Lung (tissue), 12 donors: Measurements from ENCODE around the gene PDRG1. TPM values are rescaled to one million over a fixed set of nuclear protein-coding genes. Genes with fewer than 3 reads are reported as not detected.
"Not testable (repeated sequence)": the region's sequence is repeated elsewhere in the genome, so short reads cannot be mapped to it uniquely, and the experiment has no call there.

Source experiments
- ATAC-seq: fragments of 200-7000 bp; cut with Tn5 transposase; one replicate; pipeline ENCODE4 v1.9.1; 2020; ENCODE audit warnings: moderate number of reproducible peaks; ENCODE audit not compliant: insufficient read depth, low FRiP score
- DNase-seq, 3 donors: peaks; one replicate each; pipeline ENCODE4 v3.0.0-alpha.2; 2013 to 2017
- H3K27ac ChIP-seq, 2 donors: one replicate each; pipeline ENCODE4 v1.5.1; 2013; ENCODE audit warnings: mild to moderate bottlenecking in 2 of 2, moderate library complexity in 2 of 2, control low read depth in 1 of 2, inconsistent platforms in 1 of 2, low read depth in 1 of 2, low read length in 1 of 2
- H3K27me3 ChIP-seq, 3 donors: one replicate each; pipeline ENCODE4 v1.5.1; 2013; ENCODE audit warnings: low read length in 2 of 3; ENCODE audit not compliant: control insufficient read depth in 3 of 3, insufficient read depth in 3 of 3
- H3K36me3 ChIP-seq, 4 donors: one replicate each; pipeline ENCODE4 v1.5.1; 2013; ENCODE audit warnings: low read length in 4 of 4, mild to moderate bottlenecking in 1 of 4, moderate library complexity in 1 of 4; ENCODE audit not compliant: control insufficient read depth in 4 of 4, insufficient read depth in 4 of 4
- H3K4me1 ChIP-seq, 5 donors: one replicate each; pipeline ENCODE4 v1.5.1; 2013; ENCODE audit warnings: low read length in 5 of 5, mild to moderate bottlenecking in 2 of 5, moderate library complexity in 1 of 5; ENCODE audit not compliant: control insufficient read depth in 5 of 5, insufficient read depth in 5 of 5
- H3K4me3 ChIP-seq: one replicate; pipeline ENCODE4 v1.5.1; 2013; ENCODE audit warnings: mild to moderate bottlenecking, control low read depth, moderate library complexity
- H3K9ac ChIP-seq, 2 donors: one replicate each; pipeline ENCODE4 v1.5.1; 2013; ENCODE audit warnings: low read length in 2 of 2, control low read depth in 1 of 2; ENCODE audit not compliant: insufficient read depth in 1 of 2
- H3K9me3 ChIP-seq, 4 donors: one replicate each; pipeline ENCODE4 v1.5.1; 2013; ENCODE audit warnings: low read length in 3 of 4, mild to moderate bottlenecking in 1 of 4, moderate library complexity in 1 of 4; ENCODE audit not compliant: control insufficient read depth in 4 of 4, insufficient read depth in 3 of 4
- CTCF ChIP-seq: IDR thresholded peaks from 2 replicates; pipeline ENCODE4 v1.5.1; 2012; ENCODE audit warnings: mild to moderate bottlenecking; ENCODE audit errors: control extremely low read depth, extremely low read depth
- WGBS, 2 donors: extraction: QIAGEN DNeasy Blood & Tissue Kit; methylation state at CpG; one replicate each; pipeline ENCODE4 v1.1.7; 2013; 5-methylcytosine and 5-hydroxymethylcytosine counted together
- polyA plus RNA-seq, 2 donors: library from polyadenylated mRNA; stranded (reverse); fragments of 200-250 nt; gene quantifications; one replicate each; pipeline ENCODE4 v1.2.1, GENCODE V29; 2013
- total RNA-seq, 2 donors: library from RNA; depleted of rRNA in 1 of 2; stranded (reverse); fragments of >200 nt in 1 of 2; gene quantifications; one replicate each; pipeline ENCODE4 v1.2.1, GENCODE V29; 2014 to 2021
- donor health status: control.
- donor health status: control.
- donor health status: Bipolar disorder and iron deficiency.
- donor health status: healthy.
- donor health status: DM: yes; HTN: yes; CAD: no.

Gene PDRG1
- total and polyA plus RNA-seq, 4 donors: 6.3 to 13.0 (median 11.5) TPM

DNA sequence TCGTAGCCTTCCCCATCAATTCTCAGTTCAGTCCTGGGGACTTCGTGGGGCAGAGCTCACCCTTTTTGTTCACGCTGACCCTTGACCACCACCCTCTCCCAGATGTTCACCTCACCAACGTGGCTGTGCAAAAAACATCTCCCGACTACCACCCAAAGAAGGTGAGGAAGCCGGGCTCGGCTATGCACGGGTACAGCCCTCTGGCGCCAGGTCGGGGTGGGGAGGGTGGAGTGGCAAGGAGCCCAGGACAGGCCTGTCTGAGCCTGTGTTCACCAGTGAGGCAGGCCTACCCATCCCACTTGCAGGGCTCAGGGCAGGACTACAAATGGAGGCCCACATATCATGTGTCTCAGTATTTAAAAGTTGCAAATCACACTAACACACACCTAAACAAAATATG lies 18.1 kb downstream of the PDRG1 start:
- H3K9ac ChIP-seq: no peak overlapping the region
- H3K27ac ChIP-seq: no peak overlapping the region
- no peaks in the 10 kb centered on the region for H3K4me1 ChIP-seq
- WGBS, 2 donors: 88 to 89% methylated on average over 10 of the region's 10 CpGs
- no peaks in the 10 kb centered on the region for H3K27me3 ChIP-seq
- H3K4me3 ChIP-seq: no peak overlapping the region
- TF ChIP-seq CTCF: no peak
- no peaks in the 10 kb centered on the region for H3K9me3 ChIP-seq
- no peaks in the 10 kb centered on the region for H3K36me3 ChIP-seq
- no peak for ATAC-seq
- DNase-seq: no peak

GRCh38 chr20:31930779-31931178 lies 21.1 kb downstream of the PDRG1 start:
- ATAC-seq (no peak), DNase-seq (no peak)
- H3K9ac ChIP-seq: no peak overlapping the region
- H3K36me3 ChIP-seq: no peaks in the 10 kb centered on the region
- no peak overlapping the region for H3K4me3 ChIP-seq
- H3K27ac ChIP-seq: no peak overlapping the region
- 25 to 30% methylated on average over 5 of the region's 5 CpGs for WGBS, 2 donors
- TF ChIP-seq CTCF: no peak
- H3K4me1 ChIP-seq: no peaks in the 10 kb centered on the region
- H3K27me3 ChIP-seq: no peaks in the 10 kb centered on the region
- H3K9me3 ChIP-seq: no peaks in the 10 kb centered on the region

DNA sequence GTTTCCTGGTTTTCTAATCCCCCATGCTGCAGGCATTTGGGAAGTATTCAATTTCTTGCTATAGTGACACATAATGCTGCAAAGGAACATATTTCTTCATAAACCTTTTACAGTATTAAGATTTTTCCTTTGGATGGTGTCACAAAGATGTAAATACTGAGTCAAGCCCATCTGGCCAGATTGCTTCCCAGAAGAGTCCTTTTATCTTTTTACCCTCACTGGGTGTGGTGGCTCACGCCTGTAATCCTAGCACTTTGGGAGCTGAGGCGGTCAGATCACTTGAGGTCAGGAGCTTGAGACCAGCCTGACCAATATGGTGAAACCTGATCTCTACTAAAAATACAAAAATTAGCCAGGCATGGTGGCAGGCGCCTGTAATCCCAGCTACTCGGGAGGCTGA lies 22.2 kb downstream of the PDRG1 start:
- not testable (repeated sequence) for H3K4me3 ChIP-seq, H3K27me3 ChIP-seq, H3K9me3 ChIP-seq, DNase-seq, H3K36me3 ChIP-seq, H3K27ac ChIP-seq, ATAC-seq, H3K9ac ChIP-seq, H3K4me1 ChIP-seq
- WGBS, 2 donors: 73 to 90% methylated on average over 4 of the region's 4 CpGs

GRCh38 chr20:31927627-31928159 lies 24.2 kb downstream of the PDRG1 start:
- H3K27ac ChIP-seq: no peak overlapping the region
- H3K27me3 ChIP-seq: no peaks in the 10 kb centered on the region
- 67 to 78% methylated on average over 8 of the region's 8 CpGs for WGBS, 2 donors
- H3K4me3 ChIP-seq: no peak overlapping the region
- no peak for TF ChIP-seq CTCF
- no peaks in the 10 kb centered on the region for H3K9me3 ChIP-seq
- no peak for DNase-seq
- no peaks in the 10 kb centered on the region for H3K36me3 ChIP-seq
- H3K9ac ChIP-seq: no peak overlapping the region
- no peak for ATAC-seq
- H3K4me1 ChIP-seq: no peaks in the 10 kb centered on the region
